ENCODE data around the gene AQP7.

DNA sequence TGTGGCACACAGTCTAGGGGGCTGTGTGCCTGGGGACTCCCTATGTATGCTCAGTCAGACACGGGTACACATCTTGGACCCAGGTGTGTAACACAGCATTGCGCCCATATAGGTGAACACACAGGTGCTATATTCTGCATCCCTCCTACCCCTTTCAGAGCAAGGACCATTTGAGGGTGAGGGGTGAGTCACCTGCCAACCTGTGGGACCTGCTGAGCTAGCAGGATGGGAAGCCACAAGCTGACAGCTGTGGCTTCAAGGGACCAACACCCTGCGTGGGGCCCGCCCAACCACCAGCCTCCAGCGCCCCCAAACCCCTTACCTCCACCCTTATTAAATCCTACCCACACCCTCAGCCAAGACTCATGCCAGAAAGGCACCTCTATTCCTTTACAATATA lies 14.6 kb upstream of the AQP7 start:
- no peak for TF ChIP-seq POLR2AphosphoS5 (IDR thresholded peaks at IDR 0.05; ENCODE audit: low read depth, low read length)
- TF ChIP-seq, protein P1, sequence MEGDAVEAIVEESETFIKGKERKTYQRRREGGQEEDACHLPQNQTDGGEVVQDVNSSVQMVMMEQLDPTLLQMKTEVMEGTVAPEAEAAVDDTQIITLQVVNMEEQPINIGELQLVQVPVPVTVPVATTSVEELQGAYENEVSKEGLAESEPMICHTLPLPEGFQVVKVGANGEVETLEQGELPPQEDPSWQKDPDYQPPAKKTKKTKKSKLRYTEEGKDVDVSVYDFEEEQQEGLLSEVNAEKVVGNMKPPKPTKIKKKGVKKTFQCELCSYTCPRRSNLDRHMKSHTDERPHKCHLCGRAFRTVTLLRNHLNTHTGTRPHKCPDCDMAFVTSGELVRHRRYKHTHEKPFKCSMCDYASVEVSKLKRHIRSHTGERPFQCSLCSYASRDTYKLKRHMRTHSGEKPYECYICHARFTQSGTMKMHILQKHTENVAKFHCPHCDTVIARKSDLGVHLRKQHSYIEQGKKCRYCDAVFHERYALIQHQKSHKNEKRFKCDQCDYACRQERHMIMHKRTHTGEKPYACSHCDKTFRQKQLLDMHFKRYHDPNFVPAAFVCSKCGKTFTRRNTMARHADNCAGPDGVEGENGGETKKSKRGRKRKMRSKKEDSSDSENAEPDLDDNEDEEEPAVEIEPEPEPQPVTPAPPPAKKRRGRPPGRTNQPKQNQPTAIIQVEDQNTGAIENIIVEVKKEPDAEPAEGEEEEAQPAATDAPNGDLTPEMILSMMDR (IDR thresholded peaks at IDR 0.05) = no peak
- TF ChIP-seq SMC3 (IDR thresholded peaks at IDR 0.05; ENCODE audit: low read depth, low read length) = no peak
- TF ChIP-seq, protein P2, sequence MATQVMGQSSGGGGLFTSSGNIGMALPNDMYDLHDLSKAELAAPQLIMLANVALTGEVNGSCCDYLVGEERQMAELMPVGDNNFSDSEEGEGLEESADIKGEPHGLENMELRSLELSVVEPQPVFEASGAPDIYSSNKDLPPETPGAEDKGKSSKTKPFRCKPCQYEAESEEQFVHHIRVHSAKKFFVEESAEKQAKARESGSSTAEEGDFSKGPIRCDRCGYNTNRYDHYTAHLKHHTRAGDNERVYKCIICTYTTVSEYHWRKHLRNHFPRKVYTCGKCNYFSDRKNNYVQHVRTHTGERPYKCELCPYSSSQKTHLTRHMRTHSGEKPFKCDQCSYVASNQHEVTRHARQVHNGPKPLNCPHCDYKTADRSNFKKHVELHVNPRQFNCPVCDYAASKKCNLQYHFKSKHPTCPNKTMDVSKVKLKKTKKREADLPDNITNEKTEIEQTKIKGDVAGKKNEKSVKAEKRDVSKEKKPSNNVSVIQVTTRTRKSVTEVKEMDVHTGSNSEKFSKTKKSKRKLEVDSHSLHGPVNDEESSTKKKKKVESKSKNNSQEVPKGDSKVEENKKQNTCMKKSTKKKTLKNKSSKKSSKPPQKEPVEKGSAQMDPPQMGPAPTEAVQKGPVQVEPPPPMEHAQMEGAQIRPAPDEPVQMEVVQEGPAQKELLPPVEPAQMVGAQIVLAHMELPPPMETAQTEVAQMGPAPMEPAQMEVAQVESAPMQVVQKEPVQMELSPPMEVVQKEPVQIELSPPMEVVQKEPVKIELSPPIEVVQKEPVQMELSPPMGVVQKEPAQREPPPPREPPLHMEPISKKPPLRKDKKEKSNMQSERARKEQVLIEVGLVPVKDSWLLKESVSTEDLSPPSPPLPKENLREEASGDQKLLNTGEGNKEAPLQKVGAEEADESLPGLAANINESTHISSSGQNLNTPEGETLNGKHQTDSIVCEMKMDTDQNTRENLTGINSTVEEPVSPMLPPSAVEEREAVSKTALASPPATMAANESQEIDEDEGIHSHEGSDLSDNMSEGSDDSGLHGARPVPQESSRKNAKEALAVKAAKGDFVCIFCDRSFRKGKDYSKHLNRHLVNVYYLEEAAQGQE (IDR thresholded peaks at IDR 0.05; ENCODE audit: low read depth, low read length) = no peak
- no peak for TF ChIP-seq EP300 (IDR thresholded peaks at IDR 0.05; ENCODE audit: borderline replicate concordance in 1 of 2, low read depth in 1 of 2, low read length in 1 of 2)
- no peak for TF ChIP-seq NRF1 (IDR thresholded peaks at IDR 0.05; ENCODE audit: low read depth, low read length)
- TF ChIP-seq, protein P3, sequence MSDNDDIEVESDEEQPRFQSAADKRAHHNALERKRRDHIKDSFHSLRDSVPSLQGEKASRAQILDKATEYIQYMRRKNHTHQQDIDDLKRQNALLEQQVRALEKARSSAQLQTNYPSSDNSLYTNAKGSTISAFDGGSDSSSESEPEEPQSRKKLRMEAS (IDR thresholded peaks at IDR 0.05; ENCODE audit: low read depth) = no peak
- TF ChIP-seq, protein P4, sequence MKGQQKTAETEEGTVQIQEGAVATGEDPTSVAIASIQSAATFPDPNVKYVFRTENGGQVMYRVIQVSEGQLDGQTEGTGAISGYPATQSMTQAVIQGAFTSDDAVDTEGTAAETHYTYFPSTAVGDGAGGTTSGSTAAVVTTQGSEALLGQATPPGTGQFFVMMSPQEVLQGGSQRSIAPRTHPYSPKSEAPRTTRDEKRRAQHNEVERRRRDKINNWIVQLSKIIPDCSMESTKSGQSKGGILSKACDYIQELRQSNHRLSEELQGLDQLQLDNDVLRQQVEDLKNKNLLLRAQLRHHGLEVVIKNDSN (IDR thresholded peaks at IDR 0.05; ENCODE audit: borderline replicate concordance, low read depth) = no peak
- no peak for TF ChIP-seq TAF1 (IDR thresholded peaks at IDR 0.05; ENCODE audit: borderline replicate concordance, low read depth, low read length)
- TF ChIP-seq, protein P5, sequence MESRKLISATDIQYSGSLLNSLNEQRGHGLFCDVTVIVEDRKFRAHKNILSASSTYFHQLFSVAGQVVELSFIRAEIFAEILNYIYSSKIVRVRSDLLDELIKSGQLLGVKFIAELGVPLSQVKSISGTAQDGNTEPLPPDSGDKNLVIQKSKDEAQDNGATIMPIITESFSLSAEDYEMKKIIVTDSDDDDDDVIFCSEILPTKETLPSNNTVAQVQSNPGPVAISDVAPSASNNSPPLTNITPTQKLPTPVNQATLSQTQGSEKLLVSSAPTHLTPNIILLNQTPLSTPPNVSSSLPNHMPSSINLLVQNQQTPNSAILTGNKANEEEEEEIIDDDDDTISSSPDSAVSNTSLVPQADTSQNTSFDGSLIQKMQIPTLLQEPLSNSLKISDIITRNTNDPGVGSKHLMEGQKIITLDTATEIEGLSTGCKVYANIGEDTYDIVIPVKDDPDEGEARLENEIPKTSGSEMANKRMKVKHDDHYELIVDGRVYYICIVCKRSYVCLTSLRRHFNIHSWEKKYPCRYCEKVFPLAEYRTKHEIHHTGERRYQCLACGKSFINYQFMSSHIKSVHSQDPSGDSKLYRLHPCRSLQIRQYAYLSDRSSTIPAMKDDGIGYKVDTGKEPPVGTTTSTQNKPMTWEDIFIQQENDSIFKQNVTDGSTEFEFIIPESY (IDR thresholded peaks at IDR 0.05; ENCODE audit: borderline replicate concordance, low read depth) = no peak
- no peak for TF ChIP-seq SIN3A (IDR thresholded peaks at IDR 0.05; ENCODE audit: borderline replicate concordance, low read depth, low read length)

Measured in SK-N-SH (cell line).